Measurements from ENCODE around the gene PSMD1. TPM values are rescaled to one million over a fixed set of nuclear protein-coding genes. Genes with fewer than 3 reads are reported as not detected.

Gene PSMD1
- total RNA-seq, 1 experiment from 2014 or later = 133 TPM

DNA sequence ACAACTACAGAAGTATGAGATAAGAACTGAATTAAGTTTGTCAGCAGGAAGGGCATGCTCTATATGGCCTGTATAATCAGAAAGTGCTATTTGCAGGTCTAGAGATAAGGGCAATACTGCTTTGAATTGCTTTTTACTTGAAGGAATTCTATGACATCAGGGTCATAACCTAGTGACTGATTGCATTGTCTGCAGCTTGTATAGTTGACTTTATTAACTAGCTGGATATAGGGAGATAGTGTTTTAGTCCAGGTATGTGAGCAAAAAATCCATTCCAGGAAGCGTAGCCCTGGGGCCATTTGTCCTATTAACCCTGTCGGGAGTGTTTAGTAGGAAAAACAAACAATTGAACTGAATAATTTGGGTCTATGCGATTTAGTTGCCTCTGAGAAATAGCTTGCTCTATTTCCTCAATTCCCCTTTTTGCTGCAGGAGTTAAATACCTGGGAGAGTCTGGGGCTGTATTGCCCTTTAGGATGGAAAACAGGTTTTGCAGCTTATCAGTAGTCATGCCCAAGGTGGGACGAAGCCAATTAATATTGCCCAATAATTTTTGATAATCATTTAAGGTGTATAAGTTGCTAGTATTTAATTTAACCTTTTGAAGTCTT lies 38.2 kb downstream of the PSMD1 start:
- intact Hi-C loops (cut with micrococcal nuclease) = no loop called here
- TF ChIP-seq ELF1 (IDR thresholded peaks at IDR 0.05; ENCODE audit: borderline replicate concordance, low read depth) (no peak), JUND (IDR thresholded peaks at IDR 0.05) (no peak), FOSL1 (IDR thresholded peaks at IDR 0.05; ENCODE audit: low read depth) (no peak), ZNF274 (IDR thresholded peaks at IDR 0.05; ENCODE audit: low read depth, low read length) (no peak), POLR2AphosphoS5 (IDR thresholded peaks at IDR 0.05; ENCODE audit: low read depth, low read length) (no peak), SP1 (IDR thresholded peaks at IDR 0.05; ENCODE audit: low read depth) (no peak), EZH2 (IDR thresholded peaks at IDR 0.05) (no peak), EZH2phosphoT487 (IDR thresholded peaks at IDR 0.05; ENCODE audit: borderline replicate concordance) (no peak), ZFX (IDR thresholded peaks at IDR 0.05) (no peak), CBX3 (IDR thresholded peaks at IDR 0.05; ENCODE audit: low read depth) (no peak), RAD21 (IDR thresholded peaks at IDR 0.05; ENCODE audit: low read depth) (no peak), CEBPB (IDR thresholded peaks at IDR 0.05; ENCODE audit: low read depth) (no peak)
- TF ChIP-seq, protein P1, sequence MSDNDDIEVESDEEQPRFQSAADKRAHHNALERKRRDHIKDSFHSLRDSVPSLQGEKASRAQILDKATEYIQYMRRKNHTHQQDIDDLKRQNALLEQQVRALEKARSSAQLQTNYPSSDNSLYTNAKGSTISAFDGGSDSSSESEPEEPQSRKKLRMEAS (IDR thresholded peaks at IDR 0.05) = no peak
- TF ChIP-seq, protein P2, sequence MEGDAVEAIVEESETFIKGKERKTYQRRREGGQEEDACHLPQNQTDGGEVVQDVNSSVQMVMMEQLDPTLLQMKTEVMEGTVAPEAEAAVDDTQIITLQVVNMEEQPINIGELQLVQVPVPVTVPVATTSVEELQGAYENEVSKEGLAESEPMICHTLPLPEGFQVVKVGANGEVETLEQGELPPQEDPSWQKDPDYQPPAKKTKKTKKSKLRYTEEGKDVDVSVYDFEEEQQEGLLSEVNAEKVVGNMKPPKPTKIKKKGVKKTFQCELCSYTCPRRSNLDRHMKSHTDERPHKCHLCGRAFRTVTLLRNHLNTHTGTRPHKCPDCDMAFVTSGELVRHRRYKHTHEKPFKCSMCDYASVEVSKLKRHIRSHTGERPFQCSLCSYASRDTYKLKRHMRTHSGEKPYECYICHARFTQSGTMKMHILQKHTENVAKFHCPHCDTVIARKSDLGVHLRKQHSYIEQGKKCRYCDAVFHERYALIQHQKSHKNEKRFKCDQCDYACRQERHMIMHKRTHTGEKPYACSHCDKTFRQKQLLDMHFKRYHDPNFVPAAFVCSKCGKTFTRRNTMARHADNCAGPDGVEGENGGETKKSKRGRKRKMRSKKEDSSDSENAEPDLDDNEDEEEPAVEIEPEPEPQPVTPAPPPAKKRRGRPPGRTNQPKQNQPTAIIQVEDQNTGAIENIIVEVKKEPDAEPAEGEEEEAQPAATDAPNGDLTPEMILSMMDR (IDR thresholded peaks at IDR 0.05 in 2 of 3, conservative IDR thresholded peaks at IDR 0.05 in 1 of 3; ENCODE audit: borderline replicate concordance in 1 of 3, insufficient read depth in 1 of 3, low read depth in 2 of 3, low read length in 2 of 3) = no peak
- TF ChIP-seq, protein P3, sequence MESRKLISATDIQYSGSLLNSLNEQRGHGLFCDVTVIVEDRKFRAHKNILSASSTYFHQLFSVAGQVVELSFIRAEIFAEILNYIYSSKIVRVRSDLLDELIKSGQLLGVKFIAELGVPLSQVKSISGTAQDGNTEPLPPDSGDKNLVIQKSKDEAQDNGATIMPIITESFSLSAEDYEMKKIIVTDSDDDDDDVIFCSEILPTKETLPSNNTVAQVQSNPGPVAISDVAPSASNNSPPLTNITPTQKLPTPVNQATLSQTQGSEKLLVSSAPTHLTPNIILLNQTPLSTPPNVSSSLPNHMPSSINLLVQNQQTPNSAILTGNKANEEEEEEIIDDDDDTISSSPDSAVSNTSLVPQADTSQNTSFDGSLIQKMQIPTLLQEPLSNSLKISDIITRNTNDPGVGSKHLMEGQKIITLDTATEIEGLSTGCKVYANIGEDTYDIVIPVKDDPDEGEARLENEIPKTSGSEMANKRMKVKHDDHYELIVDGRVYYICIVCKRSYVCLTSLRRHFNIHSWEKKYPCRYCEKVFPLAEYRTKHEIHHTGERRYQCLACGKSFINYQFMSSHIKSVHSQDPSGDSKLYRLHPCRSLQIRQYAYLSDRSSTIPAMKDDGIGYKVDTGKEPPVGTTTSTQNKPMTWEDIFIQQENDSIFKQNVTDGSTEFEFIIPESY (IDR thresholded peaks at IDR 0.05; ENCODE audit: extremely low read depth, insufficient replicate concordance, low read length) = no peak
- TF ChIP-seq, protein P4, sequence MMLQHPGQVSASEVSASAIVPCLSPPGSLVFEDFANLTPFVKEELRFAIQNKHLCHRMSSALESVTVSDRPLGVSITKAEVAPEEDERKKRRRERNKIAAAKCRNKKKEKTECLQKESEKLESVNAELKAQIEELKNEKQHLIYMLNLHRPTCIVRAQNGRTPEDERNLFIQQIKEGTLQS (IDR thresholded peaks at IDR 0.05) = no peak
- TF ChIP-seq, protein P5, sequence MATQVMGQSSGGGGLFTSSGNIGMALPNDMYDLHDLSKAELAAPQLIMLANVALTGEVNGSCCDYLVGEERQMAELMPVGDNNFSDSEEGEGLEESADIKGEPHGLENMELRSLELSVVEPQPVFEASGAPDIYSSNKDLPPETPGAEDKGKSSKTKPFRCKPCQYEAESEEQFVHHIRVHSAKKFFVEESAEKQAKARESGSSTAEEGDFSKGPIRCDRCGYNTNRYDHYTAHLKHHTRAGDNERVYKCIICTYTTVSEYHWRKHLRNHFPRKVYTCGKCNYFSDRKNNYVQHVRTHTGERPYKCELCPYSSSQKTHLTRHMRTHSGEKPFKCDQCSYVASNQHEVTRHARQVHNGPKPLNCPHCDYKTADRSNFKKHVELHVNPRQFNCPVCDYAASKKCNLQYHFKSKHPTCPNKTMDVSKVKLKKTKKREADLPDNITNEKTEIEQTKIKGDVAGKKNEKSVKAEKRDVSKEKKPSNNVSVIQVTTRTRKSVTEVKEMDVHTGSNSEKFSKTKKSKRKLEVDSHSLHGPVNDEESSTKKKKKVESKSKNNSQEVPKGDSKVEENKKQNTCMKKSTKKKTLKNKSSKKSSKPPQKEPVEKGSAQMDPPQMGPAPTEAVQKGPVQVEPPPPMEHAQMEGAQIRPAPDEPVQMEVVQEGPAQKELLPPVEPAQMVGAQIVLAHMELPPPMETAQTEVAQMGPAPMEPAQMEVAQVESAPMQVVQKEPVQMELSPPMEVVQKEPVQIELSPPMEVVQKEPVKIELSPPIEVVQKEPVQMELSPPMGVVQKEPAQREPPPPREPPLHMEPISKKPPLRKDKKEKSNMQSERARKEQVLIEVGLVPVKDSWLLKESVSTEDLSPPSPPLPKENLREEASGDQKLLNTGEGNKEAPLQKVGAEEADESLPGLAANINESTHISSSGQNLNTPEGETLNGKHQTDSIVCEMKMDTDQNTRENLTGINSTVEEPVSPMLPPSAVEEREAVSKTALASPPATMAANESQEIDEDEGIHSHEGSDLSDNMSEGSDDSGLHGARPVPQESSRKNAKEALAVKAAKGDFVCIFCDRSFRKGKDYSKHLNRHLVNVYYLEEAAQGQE (IDR thresholded peaks at IDR 0.05; ENCODE audit: low read depth) = no peak
- no peak overlapping the region for H3K4me2 ChIP-seq (ENCODE audit: low read length)
- H2AFZ ChIP-seq (ENCODE audit: low read depth, low read length, poor library complexity, severe bottlenecking) = no peak overlapping the region
- H3K9ac ChIP-seq (ENCODE audit: low read length) = no peak overlapping the region
- H3K27me3 ChIP-seq (ENCODE audit: insufficient read depth, low read length) = no peaks in the 10 kb centered on the region
- peaks cover 39% of the 10 kb centered on the region; the same call in 1 of the 2 replicates for H3K79me2 ChIP-seq (ENCODE audit: insufficient read depth, low read length)
- peaks cover 5 to 9% of the 10 kb centered on the region in 2 experiments; a peak in 1 of 4 replicates for H3K36me3 ChIP-seq (ENCODE audit: control insufficient read depth in 1 of 2, insufficient read depth in 2 of 2, low read length in 2 of 2)
- no peak overlapping the region for H3K4me3 ChIP-seq (replicated peaks in 1 of 2; ENCODE audit: low read depth in 1 of 2, low read length in 2 of 2)
- RAD21 ChIA-PET (ENCODE audit: low non-redundant PET in 1 of 2, low total read pairs in 2 of 2, uncharacterized antibody in 2 of 2, unreplicated experiment in 2 of 2) = no interaction called here
- DNase-seq (ENCODE audit: low read depth, low spot score) = no peak
- no peaks in the 10 kb centered on the region for H3K9me2 ChIP-seq (ENCODE audit: insufficient read depth)
- CTCF ChIA-PET = interaction anchor here (1.4 kb wide), 1 partner anchor 9 kb away, joined by 7 read pairs; no protein-coding TSS in a partner anchor
- H3K4me1 ChIP-seq (ENCODE audit: control insufficient read depth in 1 of 2, insufficient read depth in 2 of 2, low read length in 2 of 2) = peaks cover 3 to 12% of the 10 kb centered on the region in 2 experiments
- no peaks in the 10 kb centered on the region for H4K20me1 ChIP-seq (ENCODE audit: insufficient read depth)
- POLR2A ChIA-PET = no interaction called here
- no peak overlapping the region for H3K27ac ChIP-seq (ENCODE audit: low read depth, low read length)
- H3K9me3 ChIP-seq (ENCODE audit: control insufficient read depth in 1 of 2, insufficient read depth in 1 of 2, low read depth in 1 of 2, low read length in 2 of 2) = no peaks in the 10 kb centered on the region
- ATAC-seq = no peak
- no TSS peak for BruUV-seq (replicated peaks)
